Measurements from ENCODE around the gene CFAP77. TPM values are rescaled to one million over a fixed set of nuclear protein-coding genes. Genes with fewer than 3 reads are reported as not detected.

The CFAP77 gene
- total RNA-seq, 1 donor from 2014 or later, result not detected

GRCh38 chr9:132481053-132481849, 71.2 kb downstream of the CFAP77 start:
- Histone ChIP-seq H3K4me3 (ENCODE audit: low read length in 3 of 3) (no peak overlapping the region), H3K27ac (ENCODE audit: low read depth, low read length) (no peak overlapping the region), H3K36me3 (ENCODE audit: control insufficient read depth in 3 of 3, insufficient read depth in 3 of 3, low read length in 3 of 3) (no peaks in the 10 kb centered on the region), H3K9me3 (ENCODE audit: control insufficient read depth in 3 of 3, low read length in 3 of 3) (no peaks in the 10 kb centered on the region), H3K4me1 (ENCODE audit: control insufficient read depth in 3 of 3, insufficient read depth in 3 of 3, low read length in 3 of 3) (no peaks in the 10 kb centered on the region), H3K27me3 (ENCODE audit: control insufficient read depth in 3 of 3, insufficient read depth in 3 of 3, low read length in 3 of 3) (peaks cover 41 to 56% (median 50%) of the 10 kb centered on the region in 3 donors), H3K9ac (ENCODE audit: low read depth in 1 of 3, low read length in 3 of 3) (no peak overlapping the region)

GRCh38 chr9:132482196-132482813, 72.3 kb downstream of the CFAP77 start:
- Histone ChIP-seq H3K4me1 (ENCODE audit: control insufficient read depth in 3 of 3, insufficient read depth in 3 of 3, low read length in 3 of 3) (peaks cover 0 to 2% (median 0%) of the 10 kb centered on the region in 3 donors), H3K36me3 (ENCODE audit: control insufficient read depth in 3 of 3, insufficient read depth in 3 of 3, low read length in 3 of 3) (no peaks in the 10 kb centered on the region), H3K9me3 (ENCODE audit: control insufficient read depth in 3 of 3, low read length in 3 of 3) (no peaks in the 10 kb centered on the region), H3K27ac (ENCODE audit: low read depth, low read length) (no peak overlapping the region), H3K9ac (ENCODE audit: low read depth in 1 of 3, low read length in 3 of 3) (no peak overlapping the region), H3K27me3 (ENCODE audit: control insufficient read depth in 3 of 3, insufficient read depth in 3 of 3, low read length in 3 of 3) (peaks cover 49 to 56% (median 52%) of the 10 kb centered on the region in 3 donors), H3K4me3 (ENCODE audit: low read length in 3 of 3) (no peak overlapping the region)

GRCh38 chr9:132485393-132485792, 75.4 kb downstream of the CFAP77 start:
- Histone ChIP-seq H3K27ac (ENCODE audit: low read depth, low read length) (no peak overlapping the region), H3K27me3 (ENCODE audit: control insufficient read depth in 3 of 3, insufficient read depth in 3 of 3, low read length in 3 of 3) (peaks cover 66 to 71% (median 69%) of the 10 kb centered on the region in 3 donors), H3K36me3 (ENCODE audit: control insufficient read depth in 3 of 3, insufficient read depth in 3 of 3, low read length in 3 of 3) (no peaks in the 10 kb centered on the region), H3K9me3 (ENCODE audit: control insufficient read depth in 3 of 3, low read length in 3 of 3) (no peaks in the 10 kb centered on the region), H3K4me3 (ENCODE audit: low read length in 3 of 3) (no peak overlapping the region), H3K4me1 (ENCODE audit: control insufficient read depth in 3 of 3, insufficient read depth in 3 of 3, low read length in 3 of 3) (peaks cover 0 to 2% (median 0%) of the 10 kb centered on the region in 3 donors), H3K9ac (ENCODE audit: low read depth in 1 of 3, low read length in 3 of 3) (no peak overlapping the region)

- no peaks in the 10 kb centered on the region for H3K9me3 ChIP-seq (ENCODE audit: control insufficient read depth in 3 of 3, low read length in 3 of 3)
- H3K4me1 ChIP-seq (ENCODE audit: control insufficient read depth in 3 of 3, insufficient read depth in 3 of 3, low read length in 3 of 3), result peaks cover 0 to 2% (median 0%) of the 10 kb centered on the region in 3 donors
- peaks cover 59 to 63% (median 61%) of the 10 kb centered on the region in 3 donors for H3K27me3 ChIP-seq (ENCODE audit: control insufficient read depth in 3 of 3, insufficient read depth in 3 of 3, low read length in 3 of 3)
- H3K27ac ChIP-seq (ENCODE audit: low read depth, low read length), result no peak overlapping the region
- no peak overlapping the region for H3K9ac ChIP-seq (ENCODE audit: low read depth in 1 of 3, low read length in 3 of 3)
- no peak overlapping the region for H3K4me3 ChIP-seq (ENCODE audit: low read length in 3 of 3)
- no peaks in the 10 kb centered on the region for H3K36me3 ChIP-seq (ENCODE audit: control insufficient read depth in 3 of 3, insufficient read depth in 3 of 3, low read length in 3 of 3)
Observed at GRCh38 chr9:132486706-132487350, 76.8 kb downstream of the CFAP77 start.

GRCh38 chr9:132487351-132487791, 77.4 kb downstream of the CFAP77 start:
- H3K27me3 ChIP-seq (ENCODE audit: control insufficient read depth in 3 of 3, insufficient read depth in 3 of 3, low read length in 3 of 3), result peaks cover 57 to 64% (median 61%) of the 10 kb centered on the region in 3 donors
- H3K4me1 ChIP-seq (ENCODE audit: control insufficient read depth in 3 of 3, insufficient read depth in 3 of 3, low read length in 3 of 3), result peaks cover 0 to 2% (median 0%) of the 10 kb centered on the region in 3 donors
- H3K9me3 ChIP-seq (ENCODE audit: control insufficient read depth in 3 of 3, low read length in 3 of 3), result no peaks in the 10 kb centered on the region
- H3K36me3 ChIP-seq (ENCODE audit: control insufficient read depth in 3 of 3, insufficient read depth in 3 of 3, low read length in 3 of 3), result no peaks in the 10 kb centered on the region
- no peak overlapping the region for H3K27ac ChIP-seq (ENCODE audit: low read depth, low read length)
- H3K4me3 ChIP-seq (ENCODE audit: low read length in 3 of 3), result no peak overlapping the region
- H3K9ac ChIP-seq (ENCODE audit: low read depth in 1 of 3, low read length in 3 of 3), result no peak overlapping the region

GRCh38 chr9:132487980-132488535, 78.0 kb downstream of the CFAP77 start:
- H3K27me3 ChIP-seq (ENCODE audit: control insufficient read depth in 3 of 3, insufficient read depth in 3 of 3, low read length in 3 of 3), result peaks cover 60 to 66% (median 61%) of the 10 kb centered on the region in 3 donors
- no peak overlapping the region for H3K9ac ChIP-seq (ENCODE audit: low read depth in 1 of 3, low read length in 3 of 3)
- no peaks in the 10 kb centered on the region for H3K9me3 ChIP-seq (ENCODE audit: control insufficient read depth in 3 of 3, low read length in 3 of 3)

GRCh38 chr9:132488626-132489025, 78.6 kb downstream of the CFAP77 start:
- Histone ChIP-seq H3K27me3 (ENCODE audit: control insufficient read depth in 3 of 3, insufficient read depth in 3 of 3, low read length in 3 of 3) (peaks cover 56 to 64% (median 56%) of the 10 kb centered on the region in 3 donors), H3K9me3 (ENCODE audit: control insufficient read depth in 3 of 3, low read length in 3 of 3) (no peaks in the 10 kb centered on the region), H3K4me3 (ENCODE audit: low read length in 3 of 3) (no peak overlapping the region), H3K36me3 (ENCODE audit: control insufficient read depth in 3 of 3, insufficient read depth in 3 of 3, low read length in 3 of 3) (no peaks in the 10 kb centered on the region), H3K27ac (ENCODE audit: low read depth, low read length) (no peak overlapping the region), H3K4me1 (ENCODE audit: control insufficient read depth in 3 of 3, insufficient read depth in 3 of 3, low read length in 3 of 3) (peaks cover 0 to 2% (median 0%) of the 10 kb centered on the region in 3 donors), H3K9ac (ENCODE audit: low read depth in 1 of 3, low read length in 3 of 3) (no peak overlapping the region)

More at GRCh38 chr9:132487980-132488535, 78.0 kb downstream of the CFAP77 start:
- no peaks in the 10 kb centered on the region for H3K36me3 ChIP-seq (ENCODE audit: control insufficient read depth in 3 of 3, insufficient read depth in 3 of 3, low read length in 3 of 3)
- no peak overlapping the region for H3K4me3 ChIP-seq (ENCODE audit: low read length in 3 of 3)
- no peak overlapping the region for H3K27ac ChIP-seq (ENCODE audit: low read depth, low read length)
- peaks cover 0 to 2% (median 0%) of the 10 kb centered on the region in 3 donors for H3K4me1 ChIP-seq (ENCODE audit: control insufficient read depth in 3 of 3, insufficient read depth in 3 of 3, low read length in 3 of 3)

- no peak overlapping the region for H3K27ac ChIP-seq (ENCODE audit: low read depth, low read length)
- H3K9ac ChIP-seq (ENCODE audit: low read depth in 1 of 3, low read length in 3 of 3), result no peak overlapping the region
- peaks cover 0 to 3% (median 0%) of the 10 kb centered on the region in 3 donors for H3K9me3 ChIP-seq (ENCODE audit: control insufficient read depth in 3 of 3, low read length in 3 of 3)
- H3K36me3 ChIP-seq (ENCODE audit: control insufficient read depth in 3 of 3, insufficient read depth in 3 of 3, low read length in 3 of 3), result no peaks in the 10 kb centered on the region
- H3K4me3 ChIP-seq (ENCODE audit: low read length in 3 of 3), result no peak overlapping the region
- H3K4me1 ChIP-seq (ENCODE audit: control insufficient read depth in 3 of 3, insufficient read depth in 3 of 3, low read length in 3 of 3), result peaks cover 0 to 2% (median 0%) of the 10 kb centered on the region in 3 donors
- H3K27me3 ChIP-seq (ENCODE audit: control insufficient read depth in 3 of 3, insufficient read depth in 3 of 3, low read length in 3 of 3), result peaks cover 53 to 65% (median 60%) of the 10 kb centered on the region in 3 donors
Observed at GRCh38 chr9:132489536-132489935, 79.5 kb downstream of the CFAP77 start.

GRCh38 chr9:132494857-132495256, 84.8 kb downstream of the CFAP77 start:
- Histone ChIP-seq H3K27me3 (ENCODE audit: control insufficient read depth in 3 of 3, insufficient read depth in 3 of 3, low read length in 3 of 3) (peaks cover 33 to 49% (median 49%) of the 10 kb centered on the region in 3 donors), H3K36me3 (ENCODE audit: control insufficient read depth in 3 of 3, insufficient read depth in 3 of 3, low read length in 3 of 3) (no peaks in the 10 kb centered on the region), H3K27ac (ENCODE audit: low read depth, low read length) (no peak overlapping the region), H3K4me3 (ENCODE audit: low read length in 3 of 3) (no peak overlapping the region), H3K9ac (ENCODE audit: low read depth in 1 of 3, low read length in 3 of 3) (no peak overlapping the region), H3K9me3 (ENCODE audit: control insufficient read depth in 3 of 3, low read length in 3 of 3) (peaks cover 0 to 3% (median 0%) of the 10 kb centered on the region in 3 donors), H3K4me1 (ENCODE audit: control insufficient read depth in 3 of 3, insufficient read depth in 3 of 3, low read length in 3 of 3) (no peaks in the 10 kb centered on the region)

All from skeletal muscle tissue (tissue), 4 donors.